ENCODE results near the gene GSTA1.
"Not testable (repeated sequence)": the region's sequence is repeated elsewhere in the genome, so short reads cannot be mapped to it uniquely, and the experiment has no call there.

Gene GSTA1

GRCh38 chr6:52760105-52760765 lies 43.4 kb downstream of the GSTA1 start:
- no CpG with 5 or more reads among the region's 6 CpGs for WGBS (ENCODE audit: extremely low coverage, insufficient coverage, low lambda C conversion rate)
- Histone ChIP-seq H3K9ac (ENCODE audit: low read length) (no peak overlapping the region), H3K27ac (ENCODE audit: low read depth, low read length) (no peak overlapping the region), H3K4me3 (ENCODE audit: low read length) (no peak overlapping the region), H3K36me3 (ENCODE audit: control insufficient read depth, insufficient read depth, low read length) (no peaks in the 10 kb centered on the region), H3K56ac (ENCODE audit: low read length) (no peak overlapping the region), H3K4ac (ENCODE audit: low read depth, low read length) (no peak overlapping the region), H3K23ac (ENCODE audit: low read length) (no peak overlapping the region), H3K79me1 (ENCODE audit: low read length) (no peaks in the 10 kb centered on the region), H3K18ac (ENCODE audit: low read length) (no peak overlapping the region), H4K8ac (ENCODE audit: low read depth, low read length) (no peak overlapping the region), H3K4me1 (ENCODE audit: control insufficient read depth, low read depth, low read length) (no peaks in the 10 kb centered on the region), H2BK5ac (ENCODE audit: low read length) (no peak overlapping the region), H3K27me3 (ENCODE audit: insufficient read depth, low read length, poor library complexity) (no peaks in the 10 kb centered on the region), H2AK5ac (ENCODE audit: low read length) (no peak overlapping the region), H2BK15ac (replicated peaks; ENCODE audit: low read depth) (no peak overlapping the region), H3K79me2 (ENCODE audit: control insufficient read depth, insufficient read depth, low read length) (no peaks in the 10 kb centered on the region), H4K5ac (ENCODE audit: low read length) (no peak overlapping the region), H2BK120ac (ENCODE audit: low read depth, low read length) (no peak overlapping the region), H3K4me2 (ENCODE audit: low read length) (no peak overlapping the region)
- no peak for DNase-seq

GRCh38 chr6:52759085-52759484 lies 44.5 kb downstream of the GSTA1 start:
- Histone ChIP-seq H3K27ac (ENCODE audit: low read depth, low read length) (no peak overlapping the region), H3K4me3 (ENCODE audit: low read length) (no peak overlapping the region), H4K5ac (ENCODE audit: low read length) (no peak overlapping the region), H3K4me2 (ENCODE audit: low read length) (no peak overlapping the region), H2AK5ac (ENCODE audit: low read length) (no peak overlapping the region), H3K4me1 (ENCODE audit: control insufficient read depth, low read depth, low read length) (no peaks in the 10 kb centered on the region), H2BK5ac (ENCODE audit: low read length) (no peak overlapping the region), H3K56ac (ENCODE audit: low read length) (no peak overlapping the region), H3K4ac (ENCODE audit: low read depth, low read length) (no peak overlapping the region), H2BK120ac (ENCODE audit: low read depth, low read length) (no peak overlapping the region), H3K79me2 (ENCODE audit: control insufficient read depth, insufficient read depth, low read length) (no peaks in the 10 kb centered on the region), H3K27me3 (ENCODE audit: insufficient read depth, low read length, poor library complexity) (no peaks in the 10 kb centered on the region), H3K36me3 (ENCODE audit: control insufficient read depth, insufficient read depth, low read length) (no peaks in the 10 kb centered on the region), H3K9ac (ENCODE audit: low read length) (no peak overlapping the region), H3K18ac (ENCODE audit: low read length) (no peak overlapping the region), H3K23ac (ENCODE audit: low read length) (no peak overlapping the region), H3K79me1 (ENCODE audit: low read length) (no peaks in the 10 kb centered on the region), H4K8ac (ENCODE audit: low read depth, low read length) (no peak overlapping the region), H2BK15ac (replicated peaks; ENCODE audit: low read depth) (no peak overlapping the region)
- peak; percentile 46 for DNase-seq
- WGBS (ENCODE audit: extremely low coverage, insufficient coverage, low lambda C conversion rate) = no CpG with 5 or more reads among the region's 1 CpG

DNA sequence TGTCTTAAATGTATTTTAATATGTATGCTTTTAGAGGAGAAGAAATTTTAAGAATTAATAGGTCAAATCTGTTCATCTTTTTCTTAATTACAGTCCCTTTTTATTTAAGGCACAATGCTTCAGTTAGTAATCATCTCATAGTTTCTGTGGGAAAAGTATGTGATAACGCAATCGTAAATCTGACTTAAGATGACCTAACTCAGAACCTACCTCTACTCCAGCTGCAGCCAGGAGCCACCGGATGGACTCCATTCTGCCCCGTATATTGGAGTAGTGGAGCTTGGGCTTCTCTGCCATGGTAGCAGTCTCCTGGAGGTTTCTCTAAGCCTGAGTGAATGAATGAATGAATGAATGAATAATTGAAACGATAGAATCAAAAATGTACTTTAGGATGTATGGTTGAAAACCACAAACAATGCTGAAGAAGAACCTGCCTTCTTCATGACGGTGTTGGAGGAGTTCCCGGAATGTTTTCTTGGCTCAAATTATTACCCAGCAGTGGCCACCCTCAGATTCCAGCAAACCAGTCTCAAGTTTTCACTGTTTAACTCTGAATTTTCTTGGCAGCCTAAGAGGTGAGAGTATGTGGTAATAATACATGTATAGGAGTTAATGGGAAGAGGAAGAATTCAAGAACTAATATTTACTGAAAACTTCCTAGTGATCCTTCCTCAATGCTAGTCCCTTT lies 45.8 kb downstream of the GSTA1 start:
- not testable (repeated sequence) for H3K18ac ChIP-seq (ENCODE audit: low read length); H3K4ac ChIP-seq (ENCODE audit: low read depth, low read length); H3K27ac ChIP-seq (ENCODE audit: low read depth, low read length); H3K4me2 ChIP-seq (ENCODE audit: low read length); H3K56ac ChIP-seq (ENCODE audit: low read length); H2BK120ac ChIP-seq (ENCODE audit: low read depth, low read length); H2AK5ac ChIP-seq (ENCODE audit: low read length); H2BK5ac ChIP-seq (ENCODE audit: low read length); H3K4me1 ChIP-seq (ENCODE audit: control insufficient read depth, low read depth, low read length); DNase-seq; H4K8ac ChIP-seq (ENCODE audit: low read depth, low read length); H3K4me3 ChIP-seq (ENCODE audit: low read length); H4K5ac ChIP-seq (ENCODE audit: low read length); H3K23ac ChIP-seq (ENCODE audit: low read length); H3K36me3 ChIP-seq (ENCODE audit: control insufficient read depth, insufficient read depth, low read length); H3K79me2 ChIP-seq (ENCODE audit: control insufficient read depth, insufficient read depth, low read length); H3K79me1 ChIP-seq (ENCODE audit: low read length); H2BK15ac ChIP-seq (replicated peaks; ENCODE audit: low read depth); H3K27me3 ChIP-seq (ENCODE audit: insufficient read depth, low read length, poor library complexity); H3K9ac ChIP-seq (ENCODE audit: low read length)
- WGBS (ENCODE audit: extremely low coverage, insufficient coverage, low lambda C conversion rate) = no CpG with 5 or more reads among the region's 7 CpGs

- no peak overlapping the region for H3K23ac ChIP-seq (ENCODE audit: low read length)
- no peak overlapping the region for H3K4me3 ChIP-seq (ENCODE audit: low read length)
- no peak overlapping the region for H3K4ac ChIP-seq (ENCODE audit: low read depth, low read length)
- no peak overlapping the region for H2BK120ac ChIP-seq (ENCODE audit: low read depth, low read length)
- no peaks in the 10 kb centered on the region for H3K36me3 ChIP-seq (ENCODE audit: control insufficient read depth, insufficient read depth, low read length)
- H4K8ac ChIP-seq (ENCODE audit: low read depth, low read length) = no peak overlapping the region
- WGBS (ENCODE audit: extremely low coverage, insufficient coverage, low lambda C conversion rate) = no CpG with 5 or more reads among the region's 3 CpGs
- no peak for DNase-seq
- H3K56ac ChIP-seq (ENCODE audit: low read length) = no peak overlapping the region
- H3K4me2 ChIP-seq (ENCODE audit: low read length) = no peak overlapping the region
- H3K9ac ChIP-seq (ENCODE audit: low read length) = no peak overlapping the region
- no peak overlapping the region for H3K18ac ChIP-seq (ENCODE audit: low read length)
- H3K27me3 ChIP-seq (ENCODE audit: insufficient read depth, low read length, poor library complexity) = no peaks in the 10 kb centered on the region
- no peaks in the 10 kb centered on the region for H3K79me1 ChIP-seq (ENCODE audit: low read length)
- no peak overlapping the region for H2BK5ac ChIP-seq (ENCODE audit: low read length)
- no peak overlapping the region for H4K5ac ChIP-seq (ENCODE audit: low read length)
- H3K4me1 ChIP-seq (ENCODE audit: control insufficient read depth, low read depth, low read length) = no peaks in the 10 kb centered on the region
- no peak overlapping the region for H3K27ac ChIP-seq (ENCODE audit: low read depth, low read length)
- H2BK15ac ChIP-seq (replicated peaks; ENCODE audit: low read depth) = no peak overlapping the region
- no peaks in the 10 kb centered on the region for H3K79me2 ChIP-seq (ENCODE audit: control insufficient read depth, insufficient read depth, low read length)
- no peak overlapping the region for H2AK5ac ChIP-seq (ENCODE audit: low read length)
Measured at GRCh38 chr6:52754443-52754842, 49.2 kb downstream of the GSTA1 start.

DNA sequence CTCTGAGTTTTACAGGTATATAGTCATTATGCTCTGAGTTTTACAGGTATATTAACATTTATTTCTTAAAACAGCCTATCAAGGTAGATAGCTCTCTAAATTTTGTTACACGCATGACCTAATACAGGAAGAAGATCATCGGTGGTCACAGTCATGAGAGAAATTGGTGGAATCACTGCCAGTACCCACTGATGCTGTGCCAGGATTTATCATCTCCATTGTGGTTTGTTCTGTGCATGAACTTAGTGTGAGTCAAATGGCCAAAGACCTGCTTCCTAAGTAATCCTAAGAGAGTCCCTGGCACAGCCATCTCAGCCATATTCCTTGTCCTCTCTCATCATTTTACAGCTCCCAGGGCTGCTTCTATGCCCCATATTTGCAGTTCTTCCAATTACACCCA lies 50.5 kb downstream of the GSTA1 start:
- not testable (repeated sequence) for H3K79me1 ChIP-seq (ENCODE audit: low read length); H3K4me2 ChIP-seq (ENCODE audit: low read length); H3K23ac ChIP-seq (ENCODE audit: low read length); H3K36me3 ChIP-seq (ENCODE audit: control insufficient read depth, insufficient read depth, low read length); H3K27ac ChIP-seq (ENCODE audit: low read depth, low read length); H3K27me3 ChIP-seq (ENCODE audit: insufficient read depth, low read length, poor library complexity); H3K4me3 ChIP-seq (ENCODE audit: low read length); H3K9ac ChIP-seq (ENCODE audit: low read length); H4K5ac ChIP-seq (ENCODE audit: low read length); H3K18ac ChIP-seq (ENCODE audit: low read length); H4K8ac ChIP-seq (ENCODE audit: low read depth, low read length); DNase-seq; H2BK120ac ChIP-seq (ENCODE audit: low read depth, low read length); H3K56ac ChIP-seq (ENCODE audit: low read length); H2BK15ac ChIP-seq (replicated peaks; ENCODE audit: low read depth); H3K79me2 ChIP-seq (ENCODE audit: control insufficient read depth, insufficient read depth, low read length); H3K4ac ChIP-seq (ENCODE audit: low read depth, low read length); H2AK5ac ChIP-seq (ENCODE audit: low read length); H2BK5ac ChIP-seq (ENCODE audit: low read length); H3K4me1 ChIP-seq (ENCODE audit: control insufficient read depth, low read depth, low read length)
- no CpG with 5 or more reads among the region's 2 CpGs for WGBS (ENCODE audit: extremely low coverage, insufficient coverage, low lambda C conversion rate)

- Histone ChIP-seq H3K79me2 (ENCODE audit: control insufficient read depth, insufficient read depth, low read length) (no peaks in the 10 kb centered on the region), H3K9ac (ENCODE audit: low read length) (no peak overlapping the region), H3K4me1 (ENCODE audit: control insufficient read depth, low read depth, low read length) (no peaks in the 10 kb centered on the region), H2AK5ac (ENCODE audit: low read length) (no peak overlapping the region), H3K27me3 (ENCODE audit: insufficient read depth, low read length, poor library complexity) (no peaks in the 10 kb centered on the region), H3K4ac (ENCODE audit: low read depth, low read length) (no peak overlapping the region), H4K5ac (ENCODE audit: low read length) (no peak overlapping the region), H3K36me3 (ENCODE audit: control insufficient read depth, insufficient read depth, low read length) (no peaks in the 10 kb centered on the region), H4K8ac (ENCODE audit: low read depth, low read length) (no peak overlapping the region), H3K27ac (ENCODE audit: low read depth, low read length) (no peak overlapping the region), H3K79me1 (ENCODE audit: low read length) (no peaks in the 10 kb centered on the region), H3K56ac (ENCODE audit: low read length) (no peak overlapping the region), H2BK120ac (ENCODE audit: low read depth, low read length) (no peak overlapping the region), H3K4me3 (ENCODE audit: low read length) (no peak overlapping the region), H3K23ac (ENCODE audit: low read length) (no peak overlapping the region), H3K18ac (ENCODE audit: low read length) (no peak overlapping the region), H3K4me2 (ENCODE audit: low read length) (no peak overlapping the region), H2BK15ac (replicated peaks; ENCODE audit: low read depth) (no peak overlapping the region), H2BK5ac (ENCODE audit: low read length) (no peak overlapping the region)
- no peak for DNase-seq
Measured at GRCh38 chr6:52752310-52752709, 51.3 kb downstream of the GSTA1 start.
